Esophagus muscularis mucosa (tissue), 4 donors: ENCODE results near the gene CDH7.

Experiments used
- EP300 ChIP-seq: sonication (generic); formaldehyde crosslinking; IDR thresholded peaks from one replicate; pipeline ENCODE4 v1.6.1; 2017; ENCODE audit warnings: antibody characterized with exemption
- POLR2A ChIP-seq: fragments of 450-650 bp; IDR thresholded peaks from one replicate; pipeline ENCODE4 v1.6.1; 2017; ENCODE audit warnings: antibody characterized with exemption, moderate library complexity, mild to moderate bottlenecking, low read depth
- TF ChIP-seq, protein P1 (sequence below), 3 experiments: fragments of 200-600 bp in 2 of 3; fragments of 450-650 bp in 1 of 3; sonication (generic) in 2 of 3; IDR thresholded peaks; one replicate each; pipeline ENCODE4 v1.5.1; 2017 to 2019; ENCODE audit warnings: antibody characterized with exemption in 3 of 3, mild to moderate bottlenecking in 2 of 3, moderate library complexity in 1 of 3

DNA sequence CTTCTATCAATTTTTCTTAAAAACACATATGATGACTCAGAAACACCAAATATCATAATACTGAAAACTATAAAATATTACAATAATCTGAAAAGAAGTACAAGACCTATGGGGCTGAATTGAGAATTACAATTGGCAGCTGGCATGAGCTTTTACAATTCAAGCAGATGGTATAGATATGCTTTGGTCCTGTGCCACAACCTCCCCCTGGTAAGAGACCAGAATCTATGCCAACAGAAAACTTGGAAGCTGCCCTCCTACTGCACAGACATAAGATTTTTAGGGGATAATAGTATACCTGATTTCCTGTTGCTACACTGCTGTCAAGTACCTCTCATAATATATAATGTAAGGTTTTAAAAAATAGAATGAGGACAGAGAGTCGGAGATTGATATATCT, 46.8 kb upstream of the CDH7 start:
- TF ChIP-seq, protein P1, sequence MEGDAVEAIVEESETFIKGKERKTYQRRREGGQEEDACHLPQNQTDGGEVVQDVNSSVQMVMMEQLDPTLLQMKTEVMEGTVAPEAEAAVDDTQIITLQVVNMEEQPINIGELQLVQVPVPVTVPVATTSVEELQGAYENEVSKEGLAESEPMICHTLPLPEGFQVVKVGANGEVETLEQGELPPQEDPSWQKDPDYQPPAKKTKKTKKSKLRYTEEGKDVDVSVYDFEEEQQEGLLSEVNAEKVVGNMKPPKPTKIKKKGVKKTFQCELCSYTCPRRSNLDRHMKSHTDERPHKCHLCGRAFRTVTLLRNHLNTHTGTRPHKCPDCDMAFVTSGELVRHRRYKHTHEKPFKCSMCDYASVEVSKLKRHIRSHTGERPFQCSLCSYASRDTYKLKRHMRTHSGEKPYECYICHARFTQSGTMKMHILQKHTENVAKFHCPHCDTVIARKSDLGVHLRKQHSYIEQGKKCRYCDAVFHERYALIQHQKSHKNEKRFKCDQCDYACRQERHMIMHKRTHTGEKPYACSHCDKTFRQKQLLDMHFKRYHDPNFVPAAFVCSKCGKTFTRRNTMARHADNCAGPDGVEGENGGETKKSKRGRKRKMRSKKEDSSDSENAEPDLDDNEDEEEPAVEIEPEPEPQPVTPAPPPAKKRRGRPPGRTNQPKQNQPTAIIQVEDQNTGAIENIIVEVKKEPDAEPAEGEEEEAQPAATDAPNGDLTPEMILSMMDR (IDR thresholded peaks at IDR 0.05), result no peak
- no peak for TF ChIP-seq EP300
- no peak for TF ChIP-seq POLR2A
